ENCODE results near the gene PDGFC.

Gene PDGFC

GRCh38 chr4:156732634-156733033 lies 239.0 kb downstream of the PDGFC start:
- no peak for DNase-seq

GRCh38 chr4:156729416-156729815 lies 242.2 kb downstream of the PDGFC start:
- DNase-seq = no peak

- DNase-seq = no peak
These were observed 246.3 kb downstream of the PDGFC start for GRCh38 chr4:156725257-156725656.

GRCh38 chr4:156723951-156724668 lies 247.5 kb downstream of the PDGFC start:
- no peak for DNase-seq

- no peak for DNase-seq
These were observed 253.4 kb downstream of the PDGFC start for GRCh38 chr4:156718226-156718625.

- DNase-seq = no peak
These were observed 260.4 kb downstream of the PDGFC start for GRCh38 chr4:156711193-156711590.
